ENCODE results near the gene PRSS8.
"Not testable (repeated sequence)": the region's sequence is repeated elsewhere in the genome, so short reads cannot be mapped to it uniquely, and the experiment has no call there.

The PRSS8 gene

DNA sequence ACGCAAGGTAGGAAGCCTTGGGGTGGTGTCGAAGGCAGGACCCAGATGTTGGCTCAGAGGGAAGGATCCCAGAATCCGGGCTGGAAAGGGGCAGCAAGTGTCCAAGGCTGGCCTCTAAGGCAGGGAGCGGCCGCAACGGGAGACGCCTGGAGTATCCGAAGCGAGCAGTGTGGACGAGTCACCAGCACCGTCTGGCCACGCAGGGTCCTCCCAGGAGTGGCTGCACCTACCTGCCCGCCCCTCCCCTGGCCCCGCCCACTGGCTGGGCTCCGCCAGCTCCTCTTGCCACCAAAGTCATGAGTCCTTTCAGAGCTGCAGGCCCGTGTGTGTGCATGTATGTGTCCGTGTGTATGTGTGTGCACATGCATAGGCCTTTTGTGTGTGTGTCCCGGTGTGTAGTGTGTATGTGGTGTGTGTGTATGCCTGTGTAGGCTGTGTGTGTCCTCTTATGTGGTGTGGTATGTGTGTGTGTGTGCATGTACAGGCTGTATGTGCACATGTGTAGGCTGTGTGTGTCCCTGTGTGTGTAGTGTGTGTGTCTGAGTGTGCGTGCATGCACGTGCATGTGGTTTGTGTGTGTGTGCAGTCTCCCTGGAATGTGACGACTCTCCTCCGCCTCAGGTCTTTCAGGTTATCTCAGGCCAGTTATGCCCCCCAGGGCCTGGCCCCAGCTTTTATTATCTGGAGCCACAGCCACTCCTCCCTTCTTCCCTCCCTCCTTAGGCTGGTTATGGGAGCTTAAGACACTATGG lies at the start of gene PRSS8:
Gene PRSS8 (minus strand): TSS at position 193 of the 752 bp plus-strand sequence. CDS start 229 bp downstream, outside the sequence.
- no peak for DNase-seq

DNA sequence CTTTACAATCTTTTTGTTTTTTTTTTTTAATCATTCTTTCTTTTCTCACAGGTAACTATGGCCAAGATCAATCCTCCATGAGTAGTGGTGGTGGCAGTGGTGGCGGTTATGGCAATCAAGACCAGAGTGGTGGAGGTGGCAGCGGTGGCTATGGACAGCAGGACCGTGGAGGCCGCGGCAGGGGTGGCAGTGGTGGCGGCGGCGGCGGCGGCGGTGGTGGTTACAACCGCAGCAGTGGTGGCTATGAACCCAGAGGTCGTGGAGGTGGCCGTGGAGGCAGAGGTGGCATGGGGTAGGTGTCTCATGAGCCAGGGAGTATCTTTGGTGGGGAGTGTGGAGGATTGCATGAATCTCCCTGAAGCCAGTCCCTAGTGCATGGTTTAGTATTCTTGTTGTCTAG lies 49.4 kb upstream of the PRSS8 start:
- DNase-seq: no peak

DNA sequence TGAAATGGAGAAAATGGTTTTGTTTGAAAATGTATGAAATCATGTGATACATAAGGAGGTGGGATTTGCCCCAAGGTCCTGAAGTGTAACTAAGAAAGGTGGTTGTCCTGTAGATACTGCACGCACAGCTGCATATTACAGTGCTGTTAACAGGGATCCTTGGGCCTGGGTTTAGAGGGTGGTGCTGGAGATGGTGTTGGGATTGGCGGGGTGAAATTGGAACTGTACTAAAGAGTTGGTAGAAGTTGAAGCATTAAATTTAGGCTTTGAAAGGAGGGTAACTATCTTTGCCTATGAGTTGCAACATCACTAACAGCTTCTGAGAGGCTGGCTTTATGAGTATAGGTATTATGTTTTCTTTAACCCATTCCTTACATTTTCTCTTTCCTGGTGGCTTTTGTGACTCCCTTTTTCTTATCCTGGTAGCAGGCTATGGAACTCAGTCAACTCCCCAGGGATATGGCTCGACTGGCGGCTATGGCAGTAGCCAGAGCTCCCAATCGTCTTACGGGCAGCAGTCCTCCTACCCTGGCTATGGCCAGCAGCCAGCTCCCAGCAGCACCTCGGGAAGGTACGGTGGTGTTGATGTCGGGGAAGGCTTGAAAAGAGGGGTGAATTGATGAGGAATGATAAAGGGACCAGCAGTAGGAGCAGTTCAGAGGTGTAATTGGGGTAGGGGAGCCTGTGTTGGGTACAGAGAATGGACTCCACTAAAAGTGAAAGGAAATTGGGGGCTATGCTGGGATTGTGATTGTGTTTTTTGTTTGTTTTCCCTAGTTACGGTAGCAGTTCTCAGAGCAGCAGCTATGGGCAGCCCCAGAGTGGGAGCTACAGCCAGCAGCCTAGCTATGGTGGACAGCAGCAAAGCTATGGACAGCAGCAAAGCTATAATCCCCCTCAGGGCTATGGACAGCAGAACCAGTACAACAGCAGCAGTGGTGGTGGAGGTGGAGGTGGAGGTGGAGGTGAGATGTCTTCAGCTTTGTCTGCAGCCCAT lies 48.2 kb upstream of the PRSS8 start:
- DNase-seq: no peak

DNA sequence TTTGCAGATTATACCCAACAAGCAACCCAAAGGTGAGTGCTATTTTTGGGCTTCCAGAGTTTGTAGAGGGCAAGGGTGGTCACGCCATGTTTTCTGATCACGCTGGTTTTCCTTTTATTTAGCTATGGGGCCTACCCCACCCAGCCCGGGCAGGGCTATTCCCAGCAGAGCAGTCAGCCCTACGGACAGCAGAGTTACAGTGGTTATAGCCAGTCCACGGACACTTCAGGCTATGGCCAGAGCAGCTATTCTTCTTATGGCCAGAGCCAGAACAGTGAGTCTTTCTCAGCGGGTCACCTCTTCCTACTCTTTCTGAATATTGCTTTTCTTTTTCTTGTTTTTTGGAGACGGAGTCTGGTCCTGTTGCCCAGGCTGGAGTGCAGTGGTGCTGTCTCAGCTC lies 46.9 kb upstream of the PRSS8 start:
- no peak for DNase-seq

DNA sequence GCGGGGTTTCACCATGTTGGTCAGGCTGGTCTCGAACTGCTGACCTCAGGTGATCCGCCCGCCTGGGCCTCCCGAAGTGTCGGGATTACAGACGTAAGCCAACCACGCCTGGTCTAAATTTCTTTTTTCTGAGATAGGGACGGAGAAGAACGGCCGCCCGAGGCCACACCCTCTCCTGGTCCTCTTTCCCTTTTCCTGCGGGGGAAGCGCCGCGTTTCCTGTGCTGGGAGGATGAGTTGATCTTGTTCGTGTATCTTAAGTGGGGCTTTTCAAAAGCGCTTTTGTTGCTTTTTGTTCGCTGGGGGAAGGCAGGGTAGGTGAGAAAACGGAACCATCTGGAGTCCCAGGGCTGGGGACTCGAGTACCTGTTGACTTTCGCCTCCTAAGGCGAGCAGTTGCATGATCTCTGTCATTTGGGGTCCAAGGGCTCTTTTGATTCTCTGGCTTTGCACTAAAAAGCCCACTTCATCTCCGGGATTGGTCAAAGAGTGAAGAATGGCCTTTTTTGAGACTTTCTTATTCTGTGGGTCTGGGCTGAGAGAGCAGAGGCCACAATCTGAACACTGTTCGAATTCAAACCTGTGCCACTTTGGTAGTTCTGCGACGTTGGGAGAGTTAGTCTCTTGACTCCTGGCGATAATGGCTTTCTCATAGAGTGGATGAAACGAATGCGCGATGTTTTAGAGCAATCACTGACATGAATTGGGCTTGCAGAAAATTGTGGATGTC lies 45.7 kb upstream of the PRSS8 start:
- DNase-seq: no peak

DNA sequence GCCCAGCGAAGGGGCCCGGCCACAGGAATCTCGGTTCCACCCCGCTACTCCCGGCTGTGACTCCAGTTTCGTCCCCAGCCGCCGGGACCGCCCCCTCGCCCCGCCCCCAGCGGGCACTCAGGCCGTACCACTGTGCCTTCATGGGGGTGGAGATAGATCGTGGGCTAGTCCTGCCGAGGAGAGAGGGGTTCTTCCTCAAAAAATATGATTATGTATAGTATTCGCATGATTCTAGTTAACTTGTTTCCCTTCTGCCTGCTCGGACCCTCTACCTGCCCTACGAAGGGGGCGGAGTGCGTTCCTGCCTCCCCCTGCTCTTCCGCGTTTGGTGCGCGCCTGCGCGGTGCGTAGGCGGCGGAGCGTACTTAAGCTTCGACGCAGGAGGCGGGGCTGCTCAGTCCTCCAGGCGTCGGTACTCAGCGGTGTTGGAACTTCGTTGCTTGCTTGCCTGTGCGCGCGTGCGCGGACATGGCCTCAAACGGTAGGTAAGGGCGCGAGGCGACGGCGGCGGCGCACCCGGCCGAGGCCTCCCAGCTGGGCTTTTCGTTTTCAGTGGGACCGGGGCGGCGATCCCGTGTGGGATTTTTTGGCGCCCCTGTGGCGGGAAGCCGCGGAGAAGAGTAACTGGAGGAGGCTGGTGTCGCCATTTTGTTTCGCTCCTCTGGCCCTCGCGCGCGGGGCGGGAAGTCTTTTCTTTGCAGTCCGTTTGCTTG lies 44.4 kb upstream of the PRSS8 start, which contains the start of gene FUS:
Gene FUS (plus strand): TSS at position 393 of the 713 bp plus-strand sequence. CDS start 76 bp downstream, at position 469.
- DNase-seq: no peak

DNA sequence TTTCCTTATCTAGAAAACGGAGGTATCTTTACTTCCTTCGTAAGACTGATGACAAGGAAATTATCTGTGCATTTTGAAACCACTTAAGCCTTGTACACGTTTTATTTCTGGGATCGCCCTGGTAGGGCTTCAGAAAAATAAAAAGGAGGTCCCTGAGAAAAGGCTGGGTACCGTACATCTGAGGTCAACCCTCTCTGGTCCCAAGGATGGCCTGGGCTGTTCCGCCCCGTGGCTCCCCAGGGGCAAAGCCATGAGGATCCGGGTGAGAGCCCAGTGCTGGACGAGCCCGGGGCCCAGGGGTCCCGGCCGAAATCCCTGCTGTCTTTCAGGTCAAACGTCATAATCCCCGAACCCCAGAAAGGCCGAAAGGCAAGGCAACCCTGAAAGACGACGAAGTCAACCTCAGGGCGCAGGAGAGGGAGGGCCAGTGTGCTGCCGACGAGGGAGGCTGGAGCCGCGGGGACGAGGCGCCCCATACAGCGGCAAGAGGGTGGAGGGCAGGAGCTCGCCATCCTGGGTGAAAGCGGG lies 43.8 kb upstream of the PRSS8 start:
- no peak for DNase-seq

DNA sequence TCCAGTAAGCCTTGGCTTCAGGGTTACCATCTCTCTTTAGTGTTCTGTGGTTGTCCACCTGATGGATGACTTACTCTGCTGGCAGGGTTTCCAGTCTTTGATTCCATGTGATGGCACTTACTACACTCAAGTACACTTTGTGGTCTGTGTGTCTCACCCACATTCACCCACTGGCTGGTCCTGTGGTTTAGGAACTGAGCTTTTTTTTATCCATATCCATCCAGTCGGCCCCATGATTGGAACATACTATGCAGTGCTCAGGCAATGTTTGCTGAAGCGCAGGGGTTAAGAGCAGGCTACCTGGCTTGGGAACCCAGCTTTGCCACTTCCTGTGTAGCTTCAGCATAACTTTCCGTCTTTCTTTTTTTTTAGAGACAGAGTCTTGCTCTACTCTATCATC lies 41.6 kb upstream of the PRSS8 start:
- no peak for DNase-seq

DNA sequence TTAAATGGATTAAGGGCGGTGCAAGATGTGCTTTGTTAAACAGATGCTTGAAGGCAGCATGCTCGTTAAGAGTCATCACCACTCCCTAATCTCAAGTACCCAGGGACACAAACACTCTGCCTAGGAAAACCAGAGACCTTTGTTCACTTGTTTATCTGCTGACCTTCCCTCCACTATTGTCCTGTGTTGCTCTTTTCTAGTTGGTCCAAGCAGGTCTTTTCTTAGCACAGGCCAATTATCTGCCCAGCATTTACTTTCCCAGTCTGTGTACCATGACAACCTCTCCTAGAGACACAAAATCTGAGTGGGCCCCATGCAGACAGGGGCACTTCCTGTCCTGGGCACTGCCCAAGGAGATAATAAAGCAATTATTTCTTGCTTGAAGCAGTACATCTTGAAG lies 34.5 kb upstream of the PRSS8 start:
- DNase-seq: not testable (repeated sequence)

DNA sequence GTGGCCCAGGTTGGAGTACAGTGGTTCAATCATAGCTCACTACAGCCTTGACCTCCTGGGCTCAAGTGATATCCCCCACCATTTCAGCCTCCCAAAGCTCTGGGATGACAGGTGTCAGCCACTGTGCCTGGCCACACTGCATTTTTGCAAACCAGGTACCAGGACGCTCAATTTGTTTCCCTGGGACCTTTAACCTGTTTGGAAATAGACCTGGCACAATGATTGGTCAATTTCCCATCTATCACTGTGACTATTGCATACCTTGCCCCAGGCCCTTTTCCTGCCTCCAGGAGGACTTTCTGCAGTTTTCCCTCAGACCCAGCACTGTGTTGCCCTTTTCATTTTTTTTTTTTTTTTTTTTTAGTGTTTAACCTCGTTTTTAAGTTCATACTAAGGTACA lies 33.3 kb upstream of the PRSS8 start:
- DNase-seq: no peak

DNA sequence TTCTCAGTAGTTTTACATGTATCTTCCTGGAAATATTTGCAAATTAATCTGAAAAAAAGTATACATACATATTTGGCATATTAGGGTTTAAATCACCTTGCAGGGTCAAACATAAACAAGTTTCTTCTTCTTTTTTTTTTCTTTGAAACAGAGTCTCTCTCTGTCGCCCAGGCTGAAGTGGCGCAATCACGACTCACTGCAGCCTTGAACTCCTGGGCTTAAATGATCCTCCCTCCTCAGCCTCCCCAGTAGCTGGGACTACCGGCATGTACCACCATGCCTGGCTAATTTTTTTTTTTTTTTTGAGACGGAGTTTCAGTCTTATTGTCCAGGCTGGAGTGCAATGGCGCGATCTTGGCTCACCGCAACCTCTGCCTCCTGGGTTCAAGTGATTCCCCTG lies 31.8 kb upstream of the PRSS8 start:
- no peak for DNase-seq

DNA sequence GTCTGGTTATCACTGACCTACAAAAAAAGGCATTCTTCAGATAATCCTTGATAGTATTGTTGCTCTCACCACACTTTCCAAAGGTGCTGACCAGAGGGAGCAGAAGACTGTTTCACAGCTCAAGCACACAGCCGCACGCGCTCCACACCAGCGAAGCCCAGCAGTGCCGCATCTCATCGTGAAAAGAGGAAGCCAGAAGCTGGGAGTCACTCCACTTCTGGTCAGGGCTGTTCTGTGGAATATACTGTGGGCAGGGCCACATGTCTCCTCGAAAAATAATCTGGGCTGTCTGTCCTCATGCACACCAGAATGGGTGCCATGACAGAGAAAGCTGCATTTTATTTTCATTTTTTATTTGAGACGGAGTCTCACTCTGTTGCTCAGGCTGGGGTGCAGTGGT lies 21.6 kb upstream of the PRSS8 start:
- DNase-seq: no peak

DNA sequence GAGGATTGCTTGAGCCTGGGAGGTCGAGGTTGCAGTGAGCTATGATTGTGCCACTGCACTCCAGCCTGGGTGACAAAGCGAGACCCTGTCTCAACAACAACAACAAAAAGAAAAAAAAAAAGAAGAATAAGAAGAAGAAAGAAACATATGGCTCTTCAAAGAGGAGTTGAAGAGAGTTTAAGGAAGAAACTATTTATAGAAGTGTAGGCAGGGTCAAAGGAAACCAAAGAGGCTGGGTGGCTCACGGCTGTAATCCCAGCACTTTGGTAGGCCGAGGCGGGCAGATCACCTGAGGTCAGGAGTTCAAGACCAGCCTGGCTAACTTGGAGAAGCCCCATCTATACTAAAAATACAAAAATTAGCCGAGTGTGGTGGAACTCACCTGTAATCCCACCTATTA lies 15.4 kb upstream of the PRSS8 start:
- not testable (repeated sequence) for DNase-seq

DNA sequence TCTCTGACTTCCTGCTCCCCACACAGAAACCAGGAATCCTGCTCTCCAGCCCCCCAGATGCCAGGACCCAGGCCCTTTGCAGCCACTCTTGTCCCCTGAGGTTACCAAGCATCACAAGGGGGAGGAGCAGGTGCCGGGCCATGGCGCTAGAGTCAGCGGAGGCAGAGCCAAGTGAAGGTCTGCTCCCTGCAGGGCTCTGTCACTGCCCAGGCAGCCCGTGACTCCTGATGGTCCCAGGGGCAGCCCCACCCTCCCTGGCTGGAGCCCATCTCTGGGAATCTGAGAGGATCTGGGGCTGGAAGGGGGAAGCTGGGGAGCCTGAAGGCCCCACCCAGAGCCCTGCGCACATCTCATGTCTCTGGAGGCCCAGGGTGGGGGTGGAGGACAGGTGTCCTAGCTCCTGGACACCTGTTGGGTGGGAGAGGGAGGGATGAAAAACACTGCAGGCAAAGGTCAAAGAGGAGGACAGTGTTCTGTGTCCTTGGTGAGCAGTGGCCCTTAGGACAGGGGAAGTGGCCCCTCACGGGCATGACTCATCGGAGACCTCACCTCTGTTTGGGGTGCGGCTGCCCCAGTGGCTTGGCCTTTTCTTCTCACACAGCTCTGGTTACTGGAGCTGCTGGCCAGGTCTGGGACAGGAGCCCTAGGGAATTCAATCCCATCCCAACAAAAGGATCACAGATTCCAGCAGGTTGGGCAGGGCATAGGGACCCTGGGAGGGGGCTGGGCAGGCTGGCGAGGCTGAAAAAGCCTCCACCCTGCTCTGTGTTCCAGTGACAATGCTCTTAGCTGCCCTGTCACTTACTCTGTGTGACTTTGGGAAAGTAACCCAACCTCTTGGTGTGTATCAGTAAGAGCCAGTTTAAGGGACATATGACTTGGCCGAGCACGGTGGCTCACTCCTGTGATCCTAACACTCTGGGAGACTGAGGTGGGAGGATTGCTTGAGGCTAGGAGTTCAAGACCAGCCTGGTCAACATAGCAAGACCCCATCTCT lies 14.7 kb upstream of the PRSS8 start, which contains the start of gene PRSS36:
Gene PRSS36 (minus strand): TSS at position 173 of the 997 bp plus-strand sequence. CDS start 31 bp downstream, at position 142.
- no peak for DNase-seq

DNA sequence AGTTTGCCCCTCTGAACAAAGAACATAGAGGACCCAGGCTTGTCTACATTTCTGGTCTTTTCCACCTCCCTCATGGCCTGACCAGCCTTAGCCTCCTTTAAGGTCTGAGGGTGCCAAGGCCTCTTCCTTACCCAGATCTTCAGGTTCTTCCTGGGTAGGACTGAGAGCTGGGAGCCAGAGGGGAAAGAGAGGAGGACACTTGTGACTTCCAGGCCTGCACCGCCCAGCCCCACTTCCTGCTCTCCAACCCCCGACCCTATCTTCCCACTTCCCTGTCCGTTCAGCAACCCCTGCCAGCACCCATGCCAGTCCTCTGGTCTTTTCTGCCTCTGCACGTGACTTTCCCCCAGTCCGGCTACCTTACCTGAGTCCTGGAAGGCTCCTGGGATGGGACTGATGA lies 13.8 kb upstream of the PRSS8 start:
- no peak for DNase-seq

DNA sequence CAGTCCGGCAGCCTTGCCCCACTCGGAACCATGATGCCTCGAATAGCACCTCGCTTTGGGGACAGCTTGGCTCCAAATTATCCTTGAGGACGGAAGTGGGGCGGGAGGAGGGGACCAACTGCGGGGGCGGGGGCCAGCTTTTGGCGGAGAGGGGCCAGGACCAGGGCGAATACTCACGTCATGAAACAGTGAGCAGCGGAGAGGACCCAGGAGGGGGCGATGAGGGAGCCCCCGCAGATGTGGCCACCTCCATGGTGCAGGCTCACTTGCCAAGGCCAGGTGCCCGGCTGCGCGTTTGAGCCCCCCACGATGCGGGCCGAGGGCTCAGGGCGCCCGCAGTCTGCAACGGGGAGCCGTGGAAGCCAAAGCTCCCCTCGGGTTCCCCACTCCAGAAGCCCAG lies 13.4 kb upstream of the PRSS8 start:
- no peak for DNase-seq

DNA sequence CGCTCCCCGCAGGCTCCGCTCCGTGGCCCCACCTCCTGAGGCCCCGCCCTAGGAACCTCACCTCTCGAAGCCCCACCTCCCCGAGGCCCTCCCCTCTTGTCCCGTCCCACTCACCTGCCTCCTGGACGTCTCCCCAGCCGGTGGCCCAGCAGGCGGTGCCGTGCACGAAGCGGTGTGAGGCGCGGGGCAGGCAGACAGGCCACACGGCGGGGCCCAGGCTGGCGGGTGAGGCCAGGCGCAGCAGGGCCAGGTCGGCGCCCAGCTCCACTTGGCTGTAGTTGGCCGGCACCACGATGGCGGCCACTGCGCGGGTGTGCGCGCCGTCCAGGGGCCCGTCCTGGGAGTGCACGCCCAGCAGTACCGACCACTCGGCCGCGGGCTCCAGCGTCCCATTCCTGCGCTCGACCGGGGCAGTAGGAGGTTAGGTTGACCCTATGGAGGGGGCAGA lies 12.8 kb upstream of the PRSS8 start:
- DNase-seq: no peak

DNA sequence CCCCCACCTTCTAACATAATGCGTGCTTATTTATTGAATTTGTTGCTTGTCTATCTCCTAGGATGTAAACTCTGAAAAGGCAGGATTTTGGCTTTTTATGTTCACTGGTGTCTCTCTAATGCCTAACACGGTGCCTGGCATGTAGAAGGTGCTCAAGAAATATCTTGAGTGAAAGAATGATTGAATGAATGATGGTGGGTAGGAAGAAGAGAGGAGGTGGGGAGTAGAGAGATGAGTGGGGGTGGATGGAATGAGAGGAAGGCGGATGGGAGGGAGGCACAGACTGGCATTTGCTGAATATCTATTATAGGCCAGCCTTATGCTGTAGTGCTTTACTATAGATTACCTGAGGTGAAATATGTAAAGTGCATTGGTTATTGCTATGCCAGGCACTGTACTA lies 12.0 kb upstream of the PRSS8 start:
- DNase-seq: no peak

DNA sequence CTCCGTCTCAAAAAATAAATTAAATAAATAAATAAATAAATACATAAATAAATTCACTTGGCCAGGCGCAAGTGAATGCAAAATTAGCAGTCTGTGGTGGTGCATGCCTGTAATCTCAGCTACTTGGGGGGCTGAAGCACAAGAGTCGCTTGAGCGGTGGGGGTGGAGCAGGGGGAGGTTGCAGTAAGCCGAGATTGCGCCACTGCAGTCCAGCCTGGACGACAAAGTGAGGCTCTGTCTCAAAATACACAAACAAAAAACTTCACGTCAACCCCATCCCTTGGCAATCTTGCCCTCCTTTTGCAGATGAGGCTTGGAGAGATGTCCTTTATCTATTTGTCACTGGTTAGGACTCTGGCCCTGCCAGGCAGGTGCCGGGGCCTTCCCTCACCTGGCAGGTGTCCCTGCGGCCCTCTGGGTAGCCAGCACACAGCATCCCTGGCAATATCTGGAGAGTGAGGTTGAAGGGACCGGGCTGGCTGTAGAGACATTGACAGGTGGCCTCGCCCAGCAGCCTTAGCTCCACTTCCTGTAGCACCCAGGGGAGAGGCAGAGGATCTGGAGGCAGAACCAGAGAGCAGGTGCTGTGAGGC lies 10.0 kb upstream of the PRSS8 start:
- DNase-seq: no peak

DNA sequence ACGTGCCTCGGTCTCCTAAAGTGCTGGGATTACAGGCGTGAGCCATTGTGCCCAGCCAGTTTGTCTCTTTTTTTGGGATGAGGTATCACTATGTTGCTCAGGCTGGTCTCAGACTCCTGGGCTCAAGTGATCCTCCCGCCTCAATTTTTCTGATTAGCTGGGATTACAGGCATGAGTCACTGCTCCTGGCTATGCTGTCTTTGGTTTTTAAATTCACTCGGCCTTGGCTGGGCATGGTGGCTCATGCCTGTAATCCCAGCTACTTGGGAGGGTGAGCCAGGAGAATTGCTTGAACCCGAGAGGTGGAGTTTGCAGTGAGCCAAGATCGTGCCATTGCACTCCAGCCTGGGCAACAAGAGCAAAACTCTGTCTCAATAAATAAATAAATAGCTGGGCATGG lies 8.9 kb upstream of the PRSS8 start:
- not testable (repeated sequence) for DNase-seq
